OCI-LY1 (cell line): ENCODE data around the gene ANO3.
"Not testable (repeated sequence)": the region's sequence is repeated elsewhere in the genome, so short reads cannot be mapped to it uniquely, and the experiment has no call there.

Experiments
- H2AFZ ChIP-seq: fragments of 200-600 bp; sonication (generic), shearing (Covaris generic); 2 replicates; pipeline ENCODE4 v1.6.0; 2014; ENCODE audit warnings: antibody characterized with exemption, mild to moderate bottlenecking, low read length
- H3F3A ChIP-seq: fragments of 200-600 bp; sonication (generic), shearing (Covaris generic); 2 replicates; pipeline ENCODE4 v1.6.0; 2014; ENCODE audit warnings: mild to moderate bottlenecking, antibody characterized with exemption, low read length, moderate library complexity; ENCODE audit not compliant: insufficient read depth
- H3K27ac ChIP-seq: fragments of 200-600 bp; sonication (generic); 2 replicates; pipeline ENCODE4 v1.5.1; 2014; ENCODE audit warnings: low read length, mixed run types, mild to moderate bottlenecking, low read depth; ENCODE audit not compliant: poor library complexity, severe bottlenecking
- H3K27me3 ChIP-seq: fragments of 200-600 bp; sonication (generic); 2 replicates; pipeline ENCODE4 v1.6.0; 2014; ENCODE audit warnings: antibody characterized with exemption, mild to moderate bottlenecking, low read length, moderate library complexity; ENCODE audit not compliant: insufficient read depth
- H3K36me3 ChIP-seq: fragments of 200-600 bp; sonication (generic); 2 replicates; pipeline ENCODE4 v1.6.1; 2014; ENCODE audit warnings: mild to moderate bottlenecking, antibody characterized with exemption, low read length, moderate library complexity, mixed read lengths; ENCODE audit not compliant: insufficient read depth
- H3K4me1 ChIP-seq: fragments of 200-600 bp; sonication (generic); 2 replicates; pipeline ENCODE4 v1.5.1; 2014; ENCODE audit warnings: mild to moderate bottlenecking, low read length, moderate library complexity; ENCODE audit not compliant: insufficient read depth, severe bottlenecking
- H3K4me2 ChIP-seq: fragments of 200-600 bp; sonication (generic), shearing (Covaris generic); 2 replicates; pipeline ENCODE4 v1.6.1; 2014; ENCODE audit warnings: low read length
- H3K4me3 ChIP-seq: fragments of 200-600 bp; sonication (generic); 2 replicates; pipeline ENCODE4 v1.5.1; 2014; ENCODE audit warnings: low read length, low read depth, mild to moderate bottlenecking, mixed read lengths; ENCODE audit not compliant: poor library complexity, severe bottlenecking
- H3K79me2 ChIP-seq: fragments of 200-600 bp; shearing (Covaris generic); 2 replicates; pipeline ENCODE4 v1.6.1; 2016; ENCODE audit warnings: mixed run types, low read length, mixed read lengths; ENCODE audit not compliant: insufficient read depth
- H3K9ac ChIP-seq: fragments of 200-600 bp; sonication (generic), shearing (Covaris generic); 2 replicates; pipeline ENCODE4 v1.6.1; 2014; ENCODE audit warnings: mild to moderate bottlenecking, low read length, mixed read lengths
- H3K9me2 ChIP-seq: fragments of 200-600 bp; sonication (generic), shearing (Covaris generic); 2 replicates; pipeline ENCODE4 v1.6.1; 2014; ENCODE audit warnings: low read depth, mild to moderate bottlenecking, low read length, mixed read lengths
- H3K9me3 ChIP-seq: fragments of 200-600 bp; shearing (Covaris generic); 2 replicates; pipeline ENCODE4 v1.6.1; 2014; ENCODE audit warnings: low read length, mixed read lengths
- H4K20me1 ChIP-seq: fragments of 200-600 bp; sonication (generic), shearing (Covaris generic); 2 replicates; pipeline ENCODE4 v1.6.0; 2016; ENCODE audit warnings: mild to moderate bottlenecking, low read length; ENCODE audit not compliant: insufficient read depth
- CTCF ChIP-seq: fragments of 200-600 bp; sonication (generic), shearing (Covaris generic); IDR thresholded peaks from 2 replicates; pipeline ENCODE4 v1.5.1; 2017; ENCODE audit warnings: mild to moderate bottlenecking, antibody characterized with exemption, low read length, moderate library complexity, mixed read lengths
- EZH2 ChIP-seq: fragments of 200-600 bp; sonication (generic), shearing (Covaris generic); IDR thresholded peaks from 2 replicates; pipeline ENCODE4 v1.8.0; 2017; ENCODE audit warnings: borderline replicate concordance, mixed run types, mild to moderate bottlenecking, antibody characterized with exemption, low read length, moderate library complexity, mixed read lengths

Gene ANO3

GRCh38 chr11:26632691-26633159 lies 300.8 kb downstream of the ANO3 start:
- no peaks in the 10 kb centered on the region for H3K9me2 ChIP-seq
- no peak overlapping the region for H3K9ac ChIP-seq
- TF ChIP-seq EZH2 (no peak), CTCF (no peak)
- H3F3A ChIP-seq: no peaks in the 10 kb centered on the region
- no peaks in the 10 kb centered on the region for H3K27me3 ChIP-seq
- no peaks in the 10 kb centered on the region for H3K9me3 ChIP-seq
- H3K4me1 ChIP-seq: no peaks in the 10 kb centered on the region
- no peaks in the 10 kb centered on the region for H3K79me2 ChIP-seq
- H4K20me1 ChIP-seq: no peaks in the 10 kb centered on the region
- H3K4me2 ChIP-seq: no peak overlapping the region
- no peak overlapping the region for H3K4me3 ChIP-seq
- H2AFZ ChIP-seq: no peak overlapping the region
- no peaks in the 10 kb centered on the region for H3K36me3 ChIP-seq
- H3K27ac ChIP-seq: no peak overlapping the region

- H3K27ac ChIP-seq, H3K4me2 ChIP-seq, H3K27me3 ChIP-seq, H2AFZ ChIP-seq, H3F3A ChIP-seq, H4K20me1 ChIP-seq, H3K79me2 ChIP-seq, H3K4me1 ChIP-seq, H3K9ac ChIP-seq, H3K36me3 ChIP-seq, H3K4me3 ChIP-seq, H3K9me3 ChIP-seq, H3K9me2 ChIP-seq: not testable (repeated sequence)
Observed at GRCh38 chr11:26643314-26643713, 311.4 kb downstream of the ANO3 start.

- no peaks in the 10 kb centered on the region for H3K9me2 ChIP-seq
- no peaks in the 10 kb centered on the region for H4K20me1 ChIP-seq
- H3K9ac ChIP-seq: no peak overlapping the region
- no peaks in the 10 kb centered on the region for H3K9me3 ChIP-seq
- H3K4me3 ChIP-seq: no peak overlapping the region
- H3F3A ChIP-seq: no peaks in the 10 kb centered on the region
- no peak overlapping the region for H3K27ac ChIP-seq
- TF ChIP-seq CTCF: peak; percentile 80
- no peak for TF ChIP-seq EZH2
- no peak overlapping the region for H2AFZ ChIP-seq
- no peaks in the 10 kb centered on the region for H3K4me1 ChIP-seq
- H3K36me3 ChIP-seq: no peaks in the 10 kb centered on the region
- no peaks in the 10 kb centered on the region; the same call in 1 of the 2 replicates for H3K27me3 ChIP-seq
- H3K79me2 ChIP-seq: no peaks in the 10 kb centered on the region
- H3K4me2 ChIP-seq: no peak overlapping the region
Observed at GRCh38 chr11:26649884-26650283, 318.0 kb downstream of the ANO3 start.

GRCh38 chr11:26651916-26652315 lies 320.0 kb downstream of the ANO3 start:
- TF ChIP-seq CTCF (no peak), EZH2 (no peak)
- H3K9me3 ChIP-seq: no peaks in the 10 kb centered on the region
- H3K9me2 ChIP-seq: no peaks in the 10 kb centered on the region
- no peak overlapping the region for H3K9ac ChIP-seq
- no peak overlapping the region for H3K27ac ChIP-seq
- no peaks in the 10 kb centered on the region for H3K36me3 ChIP-seq
- H3K27me3 ChIP-seq: no peaks in the 10 kb centered on the region; the same call in 1 of the 2 replicates
- H3K4me1 ChIP-seq: no peaks in the 10 kb centered on the region
- H3F3A ChIP-seq: no peaks in the 10 kb centered on the region
- H3K4me2 ChIP-seq: no peak overlapping the region
- no peaks in the 10 kb centered on the region for H4K20me1 ChIP-seq
- H2AFZ ChIP-seq: no peak overlapping the region
- no peaks in the 10 kb centered on the region for H3K79me2 ChIP-seq
- H3K4me3 ChIP-seq: no peak overlapping the region
